NT2/D1 (cell line): ENCODE measurements around the gene RBM28.

Experiments used
- DNase-seq: peaks from one replicate; pipeline ENCODE4 v3.0.0-alpha.2; 2011; ENCODE audit warnings: low read depth, low spot score
- H3K27me3 ChIP-seq: 2 replicates; pipeline ENCODE4 v1.6.0; 2011; ENCODE audit warnings: mild to moderate bottlenecking; ENCODE audit not compliant: insufficient read length, insufficient read depth
- H3K36me3 ChIP-seq: 2 replicates; pipeline ENCODE4 v1.6.1; 2011; ENCODE audit warnings: mild to moderate bottlenecking, low read length, mixed read lengths; ENCODE audit not compliant: insufficient read depth, insufficient read length
- H3K4me1 ChIP-seq: 2 replicates; pipeline ENCODE4 v1.5.1; 2011; ENCODE audit not compliant: insufficient read depth, insufficient read length
- H3K4me3 ChIP-seq: 2 replicates; pipeline ENCODE4 v1.5.1; 2011; ENCODE audit warnings: low read depth; ENCODE audit not compliant: insufficient read length
- H3K9ac ChIP-seq: 2 replicates; pipeline ENCODE4 v1.6.0; 2011; ENCODE audit warnings: low read depth; ENCODE audit not compliant: insufficient read length
- H3K9me3 ChIP-seq: 2 replicates; pipeline ENCODE4 v1.5.1; 2011; ENCODE audit warnings: mild to moderate bottlenecking, low read length; ENCODE audit not compliant: insufficient read depth
- SUZ12 ChIP-seq: IDR thresholded peaks from 2 replicates; pipeline ENCODE4 v1.6.1; 2011; ENCODE audit not compliant: insufficient read length, insufficient read depth; ENCODE audit errors: extremely low read depth
- YY1 ChIP-seq: IDR thresholded peaks from 2 replicates; pipeline ENCODE4 v1.6.1; 2011; ENCODE audit not compliant: insufficient read length, insufficient read depth
- ZNF274 ChIP-seq: IDR thresholded peaks from 2 replicates; pipeline ENCODE4 v1.6.1; 2011; ENCODE audit warnings: mild to moderate bottlenecking, low read depth, low read length

Gene RBM28

GRCh38 chr7:128264477-128264876 lies 79.2 kb downstream of the RBM28 start:
- H3K27me3 ChIP-seq, result no peaks in the 10 kb centered on the region
- H3K36me3 ChIP-seq, result no peaks in the 10 kb centered on the region
- no peak overlapping the region for H3K9ac ChIP-seq
- no peak for DNase-seq
- no peaks in the 10 kb centered on the region for H3K9me3 ChIP-seq
- H3K4me3 ChIP-seq, result no peak overlapping the region
- no peak for TF ChIP-seq ZNF274
- TF ChIP-seq YY1, result no peak
- no peak for TF ChIP-seq SUZ12
- H3K4me1 ChIP-seq, result peaks cover 12% of the 10 kb centered on the region

DNA sequence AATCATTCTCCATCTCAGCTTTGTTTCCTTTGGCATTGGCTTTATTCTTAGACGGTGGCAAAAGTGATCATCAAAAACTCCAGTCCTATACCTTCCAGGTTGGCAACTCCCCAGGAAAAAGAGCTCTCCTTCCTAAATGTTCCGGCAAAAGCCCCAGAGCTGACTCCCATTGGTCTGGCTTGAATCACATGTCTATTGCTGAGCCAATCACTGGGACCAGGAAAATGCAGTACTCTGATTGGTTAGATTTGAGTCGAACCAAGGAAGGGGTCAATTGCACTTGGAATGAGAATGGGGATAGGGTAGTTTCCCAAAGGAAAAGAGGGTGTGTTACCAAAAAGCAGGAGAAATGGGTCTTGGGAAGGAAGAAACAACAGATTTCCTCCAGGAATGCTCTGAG lies 80.3 kb downstream of the RBM28 start:
- Histone ChIP-seq H3K4me3 (no peak overlapping the region), H3K36me3 (no peaks in the 10 kb centered on the region), H3K9ac (no peak overlapping the region), H3K9me3 (no peaks in the 10 kb centered on the region), H3K27me3 (no peaks in the 10 kb centered on the region), H3K4me1 (peaks cover 14% of the 10 kb centered on the region)
- TF ChIP-seq YY1 (no peak), ZNF274 (no peak), SUZ12 (no peak)
- DNase-seq, result no peak

DNA sequence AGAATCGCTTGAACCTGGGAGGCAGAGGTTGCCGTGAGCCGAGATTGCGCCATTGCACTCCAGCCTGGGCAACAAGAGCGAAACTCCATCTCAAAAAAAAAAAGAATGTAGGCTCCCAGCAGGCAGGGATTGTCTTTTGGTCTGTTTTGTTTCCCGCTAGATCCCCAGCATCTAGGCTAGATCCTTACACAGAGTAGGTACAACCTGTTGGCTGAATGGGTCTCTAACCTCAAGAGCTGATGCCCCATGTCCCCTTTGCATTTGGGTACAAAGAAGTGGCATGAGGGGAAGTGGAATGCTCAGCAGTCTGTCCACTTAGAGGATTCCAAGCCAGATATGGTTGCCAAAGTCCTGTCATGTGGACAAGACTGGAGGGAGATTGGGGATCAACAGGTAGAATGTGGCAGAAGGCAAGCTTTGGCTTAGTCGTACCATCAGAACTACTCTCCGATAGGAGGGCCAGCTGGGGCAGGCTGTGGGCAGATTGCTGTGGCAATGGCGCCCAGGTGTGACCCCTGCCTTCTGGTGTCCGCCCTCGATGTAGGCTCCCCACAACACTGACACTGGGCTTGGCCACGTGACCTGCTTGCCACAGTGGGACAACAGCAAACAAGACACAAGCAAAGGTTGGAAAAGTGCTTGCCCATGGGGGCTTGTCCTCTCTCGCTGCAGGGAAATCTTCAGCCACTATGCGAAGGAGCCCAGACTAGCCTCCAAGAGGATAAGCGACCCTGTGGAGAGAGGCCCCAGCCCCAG lies 81.3 kb downstream of the RBM28 start:
- no peak for TF ChIP-seq SUZ12
- no peak for TF ChIP-seq YY1
- TF ChIP-seq ZNF274, result no peak

DNA sequence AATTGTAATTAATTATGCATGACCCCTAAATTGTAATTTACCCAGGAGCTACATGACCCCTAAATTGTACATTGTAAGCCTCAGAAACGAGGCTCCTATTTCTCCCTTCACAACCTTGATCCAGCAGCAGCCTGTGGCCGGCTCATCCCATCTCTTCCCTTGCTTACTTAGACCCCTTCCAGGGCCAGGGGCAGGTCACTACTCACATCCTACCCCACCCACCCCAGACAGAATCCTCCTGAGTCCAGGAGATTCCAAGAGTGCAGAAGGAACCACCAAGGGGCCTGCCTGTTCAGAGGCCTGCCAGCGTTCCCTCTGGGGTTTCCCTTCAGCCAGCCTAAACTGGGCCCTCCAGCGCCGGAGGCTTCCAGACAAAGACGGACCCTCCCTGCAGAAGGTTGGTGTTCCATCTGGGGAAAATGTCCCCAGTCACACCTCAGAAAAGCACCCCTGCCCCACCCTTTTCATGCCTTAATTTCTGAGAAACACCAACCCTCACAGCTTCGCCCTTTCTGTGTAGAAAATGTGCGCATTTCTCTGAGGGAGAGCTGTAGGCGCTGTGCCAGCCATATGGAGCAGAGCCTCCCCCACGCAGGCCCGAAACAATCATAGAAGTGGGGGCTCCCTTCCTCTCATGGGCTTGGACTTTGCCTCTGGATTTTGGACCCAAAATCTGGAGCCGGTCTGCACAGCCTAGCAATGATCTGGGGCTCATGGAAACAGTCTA lies 83.5 kb downstream of the RBM28 start:
- TF ChIP-seq ZNF274, result no peak
- no peak for TF ChIP-seq SUZ12
- no peak for TF ChIP-seq YY1
- no peaks in the 10 kb centered on the region for H3K36me3 ChIP-seq
- H3K27me3 ChIP-seq, result no peaks in the 10 kb centered on the region
- H3K4me3 ChIP-seq, result no peak overlapping the region
- DNase-seq, result no peak
- H3K4me1 ChIP-seq, result peaks cover 8% of the 10 kb centered on the region
- no peaks in the 10 kb centered on the region for H3K9me3 ChIP-seq
- no peak overlapping the region for H3K9ac ChIP-seq

More for the DNA sequence above, 81.3 kb downstream of the RBM28 start:
- Histone ChIP-seq H3K9me3 (no peaks in the 10 kb centered on the region), H3K4me3 (no peak overlapping the region), H3K36me3 (no peaks in the 10 kb centered on the region), H3K27me3 (no peaks in the 10 kb centered on the region), H3K9ac (no peak overlapping the region), H3K4me1 (peaks cover 9% of the 10 kb centered on the region)
- DNase-seq, result no peak

DNA sequence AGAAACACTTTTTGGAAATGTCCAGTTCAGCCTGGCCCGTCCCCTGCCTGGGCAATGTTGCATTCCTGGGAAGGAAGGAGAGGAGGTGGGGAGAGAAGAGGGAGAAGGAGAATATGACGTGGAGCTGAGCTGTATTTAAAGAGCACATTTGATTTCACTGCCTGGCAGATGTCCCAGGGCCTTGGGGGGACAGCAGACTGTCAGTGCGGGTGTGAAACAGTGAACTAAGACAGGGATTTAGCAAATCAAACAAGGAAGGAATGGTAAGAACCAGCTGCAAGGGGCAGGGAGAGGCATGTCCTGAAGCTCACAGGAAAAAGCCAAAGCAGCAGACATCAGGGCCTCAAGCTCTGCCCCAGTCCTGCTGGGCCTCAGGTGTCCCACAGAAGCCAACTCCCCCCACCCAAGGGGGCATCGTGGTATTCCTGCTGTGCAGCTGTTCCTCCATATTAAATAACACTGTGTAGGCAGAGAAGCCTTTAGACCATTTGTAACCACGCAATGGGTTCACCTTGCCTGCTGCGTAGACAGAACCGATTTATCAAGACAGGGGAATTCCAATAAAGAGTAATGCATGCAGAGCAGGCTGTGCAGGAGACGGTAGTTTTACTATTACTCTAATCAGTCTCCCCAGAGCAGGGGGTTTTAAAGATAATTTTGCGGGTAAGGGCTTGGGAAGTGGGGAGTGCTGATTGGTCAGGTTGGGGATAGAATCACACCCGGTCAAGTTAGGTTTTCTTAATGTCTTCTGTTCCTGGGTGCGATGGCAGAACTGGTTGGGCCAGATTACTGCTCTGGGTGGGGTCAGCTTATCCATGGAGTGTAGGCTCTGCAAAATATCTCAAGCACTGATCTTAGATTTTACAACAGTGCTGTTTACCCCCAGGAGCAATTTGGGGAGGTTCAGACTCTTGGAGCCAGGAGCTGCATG lies 84.3 kb downstream of the RBM28 start:
- Histone ChIP-seq H3K4me1 (peaks cover 8% of the 10 kb centered on the region), H3K27me3 (no peaks in the 10 kb centered on the region), H3K9me3 (no peaks in the 10 kb centered on the region), H3K36me3 (no peaks in the 10 kb centered on the region), H3K9ac (no peak overlapping the region), H3K4me3 (no peak overlapping the region)
- no peak for DNase-seq
- TF ChIP-seq SUZ12, result no peak
- no peak for TF ChIP-seq ZNF274
- TF ChIP-seq YY1, result no peak

GRCh38 chr7:128257458-128257857 lies 86.2 kb downstream of the RBM28 start:
- Histone ChIP-seq H3K27me3 (no peaks in the 10 kb centered on the region), H3K4me3 (no peak overlapping the region), H3K9me3 (no peaks in the 10 kb centered on the region), H3K36me3 (no peaks in the 10 kb centered on the region), H3K4me1 (peaks cover 8% of the 10 kb centered on the region), H3K9ac (no peak overlapping the region)
- TF ChIP-seq YY1 (no peak), SUZ12 (no peak), ZNF274 (no peak)
- DNase-seq, result no peak
